Activated CD8-positive, alpha-beta memory T cell treated with anti-CD3 and anti-CD28 coated beads, Interleukin-2, amount 10 ng/mL, durations not matched to agents 7 days and 5 days (primary cell): ENCODE measurements around the gene ELP4. TPM values are rescaled to one million over a fixed set of nuclear protein-coding genes. Genes with fewer than 3 reads are reported as not detected.

ENCODE experiments used
- total RNA-seq, 2 experiments: library from RNA; stranded (reverse); gene quantifications; one replicate each; pipeline ENCODE4 v1.2.3, GENCODE V29; 2021

The ELP4 gene
- total RNA-seq, 2 experiments from 2014 or later: 20.7 to 23.7 TPM

Other genes starting within 250 kb of the ELP4 start
- gene DCDC1, start 140.0 kb upstream of the ELP4 start, total RNA-seq: under 1 TPM in 1 of 2 experiments, not detected in 1; 0.07 TPM
- gene DNAJC24, start 139.9 kb upstream of the ELP4 start, total RNA-seq: 10 to 100 TPM; 14.7 to 17.6 TPM
- 10 to 100 TPM; 15.2 to 19.9 TPM for gene IMMP1L, start 145 bp upstream of the ELP4 start, total RNA-seq